Mucosa of rectum (tissue), 2 donors: ENCODE data around the gene DIPK1A.

Source experiments
- H3K27ac ChIP-seq, 2 donors: one replicate each; pipeline ENCODE4 v1.7.0; 2013; ENCODE audit warnings: inconsistent platforms in 2 of 2, low read depth in 2 of 2, low read length in 2 of 2
- H3K27me3 ChIP-seq, 2 donors: one replicate each; pipeline ENCODE4 v1.7.0; 2013; ENCODE audit warnings: low read length in 2 of 2; ENCODE audit not compliant: control insufficient read depth in 2 of 2, insufficient read depth in 2 of 2
- H3K36me3 ChIP-seq, 2 donors: one replicate each; pipeline ENCODE4 v1.7.0; 2013; ENCODE audit warnings: low read length in 2 of 2; ENCODE audit not compliant: control insufficient read depth in 2 of 2, insufficient read depth in 2 of 2
- H3K4me1 ChIP-seq, 2 donors: one replicate each; pipeline ENCODE4 v1.7.0; 2013; ENCODE audit warnings: low read length in 2 of 2, mild to moderate bottlenecking in 1 of 2; ENCODE audit not compliant: control insufficient read depth in 2 of 2, insufficient read depth in 2 of 2
- H3K4me3 ChIP-seq, 2 donors: one replicate each; pipeline ENCODE4 v1.7.0; 2013; ENCODE audit warnings: low read length in 2 of 2
- H3K9ac ChIP-seq, 2 donors: one replicate each; pipeline ENCODE4 v1.7.0; 2013; ENCODE audit warnings: low read length in 2 of 2, low read depth in 1 of 2, mild to moderate bottlenecking in 1 of 2
- H3K9me3 ChIP-seq, 2 donors: one replicate each; pipeline ENCODE4 v1.7.0; 2013; ENCODE audit warnings: low read length in 2 of 2; ENCODE audit not compliant: control insufficient read depth in 2 of 2
- donor health status: healthy.
- donor health status: Normal muscosa, but diverticular disease.

The DIPK1A gene

DNA sequence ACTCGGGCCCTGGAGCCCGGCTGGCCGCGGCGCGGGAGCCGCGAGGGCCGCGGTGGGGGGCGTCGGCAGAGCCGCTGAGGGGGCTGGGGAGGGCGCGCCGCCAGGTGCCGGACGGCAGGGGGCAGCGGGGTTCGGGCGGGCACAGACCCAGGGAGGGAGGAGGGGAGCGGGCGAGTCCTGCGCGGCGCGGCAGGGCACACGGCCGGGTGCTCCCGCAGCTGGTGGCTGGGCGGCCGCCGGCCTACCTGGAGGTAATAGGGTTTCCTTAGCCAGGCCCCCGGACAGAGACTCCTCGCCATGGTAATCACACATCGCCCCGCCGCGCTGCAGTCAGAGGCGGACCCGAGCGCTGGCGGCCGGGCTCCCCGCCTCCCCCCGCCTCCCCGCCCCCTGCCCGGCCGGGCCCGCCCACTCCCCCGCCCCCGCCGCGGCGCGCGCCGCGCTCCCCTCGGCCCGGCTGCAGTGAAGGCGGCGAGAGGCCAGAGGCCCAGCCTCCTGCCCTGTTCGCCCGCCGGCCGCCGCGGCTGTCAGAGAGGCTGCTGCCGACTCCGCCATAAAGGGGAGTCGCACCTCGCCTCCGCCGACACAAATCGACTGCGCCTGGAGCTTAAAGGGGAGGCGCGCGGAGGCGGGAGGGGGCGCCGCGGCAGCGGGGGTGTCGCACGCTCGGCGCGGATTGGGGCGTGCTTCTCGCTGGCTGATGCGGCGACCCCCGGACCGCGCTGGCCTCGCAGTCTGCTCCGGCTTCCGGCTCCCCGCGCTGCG is at the start of gene DIPK1A:
DIPK1A (minus strand) TSS at position 332 of the 765 bp plus-strand sequence; CDS start at position 299, 33 bp downstream.
- Histone ChIP-seq H3K27me3 (no peaks in the 10 kb centered on the region), H3K4me1 (peaks cover 13 to 28% of the 10 kb centered on the region in 2 donors), H3K4me3 (peak within 1 kb of the TSS; percentile 91 to 92), H3K9ac (peak within 1 kb of the TSS; percentile 95 to 99), H3K9me3 (no peaks in the 10 kb centered on the region), H3K36me3 (no peaks in the 10 kb centered on the region), H3K27ac (peak within 1 kb of the TSS; percentile 97)

DNA sequence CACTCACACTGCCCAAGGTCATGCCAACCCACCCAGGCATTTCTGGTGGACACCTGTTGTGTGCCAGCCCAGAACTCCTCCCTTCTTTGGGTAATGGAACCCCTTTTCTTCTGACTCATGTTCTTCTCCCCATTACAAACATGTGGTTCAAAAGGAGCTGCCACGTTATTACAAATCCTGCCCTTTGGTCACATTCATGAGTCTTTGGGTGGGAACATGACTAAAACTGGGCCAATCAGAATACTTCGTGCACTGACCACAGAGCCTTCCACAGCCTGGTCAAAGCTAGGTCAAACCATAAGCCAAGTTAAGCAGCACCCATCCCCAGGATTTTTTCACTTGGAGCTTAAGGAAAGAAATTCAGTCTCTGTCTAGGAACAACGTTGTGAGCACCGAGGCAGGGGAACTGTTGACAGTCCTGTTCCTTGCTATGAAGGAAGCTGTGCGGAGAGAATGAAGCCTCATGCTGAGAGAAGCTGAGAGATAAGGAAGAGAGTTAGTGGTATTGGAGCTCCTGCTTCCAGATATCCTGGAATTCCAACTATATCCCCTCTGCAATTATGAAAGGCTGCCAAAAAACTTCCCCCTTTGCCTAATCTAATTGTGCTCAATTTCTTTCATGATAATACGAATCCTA is 46.8 kb upstream of the DIPK1A start:
- H3K27me3 ChIP-seq, result no peaks in the 10 kb centered on the region

DNA sequence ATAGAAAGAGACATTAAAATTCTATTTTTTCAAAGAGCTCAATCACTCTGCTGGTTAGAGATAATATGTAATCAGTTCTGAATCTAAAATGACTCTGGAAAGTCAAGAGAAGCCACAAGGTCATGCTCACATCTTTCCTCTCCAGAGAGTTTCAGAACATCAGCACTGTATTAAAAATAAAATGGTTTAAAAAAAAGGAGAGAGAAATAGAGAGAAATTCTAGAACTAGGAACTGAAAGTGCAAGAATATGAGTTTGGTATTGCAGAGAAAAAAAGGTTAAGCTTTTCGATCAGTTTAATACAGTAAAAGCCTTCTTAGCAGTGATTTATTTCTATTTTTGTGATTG is 44.0 kb upstream of the DIPK1A start:
- Histone ChIP-seq H3K9me3 (no peaks in the 10 kb centered on the region), H3K4me1 (peaks cover 0 to 3% of the 10 kb centered on the region in 2 donors), H3K36me3 (no peaks in the 10 kb centered on the region), H3K27ac (no peak overlapping the region), H3K9ac (no peak overlapping the region), H3K27me3 (no peaks in the 10 kb centered on the region), H3K4me3 (no peak overlapping the region)

More for the DNA sequence above, 46.8 kb upstream of the DIPK1A start:
- no peak overlapping the region for H3K9ac ChIP-seq
- no peak overlapping the region for H3K4me3 ChIP-seq
- H3K27ac ChIP-seq, result no peak overlapping the region
- no peaks in the 10 kb centered on the region for H3K36me3 ChIP-seq
- H3K4me1 ChIP-seq, result no peaks in the 10 kb centered on the region
- no peaks in the 10 kb centered on the region for H3K9me3 ChIP-seq

DNA sequence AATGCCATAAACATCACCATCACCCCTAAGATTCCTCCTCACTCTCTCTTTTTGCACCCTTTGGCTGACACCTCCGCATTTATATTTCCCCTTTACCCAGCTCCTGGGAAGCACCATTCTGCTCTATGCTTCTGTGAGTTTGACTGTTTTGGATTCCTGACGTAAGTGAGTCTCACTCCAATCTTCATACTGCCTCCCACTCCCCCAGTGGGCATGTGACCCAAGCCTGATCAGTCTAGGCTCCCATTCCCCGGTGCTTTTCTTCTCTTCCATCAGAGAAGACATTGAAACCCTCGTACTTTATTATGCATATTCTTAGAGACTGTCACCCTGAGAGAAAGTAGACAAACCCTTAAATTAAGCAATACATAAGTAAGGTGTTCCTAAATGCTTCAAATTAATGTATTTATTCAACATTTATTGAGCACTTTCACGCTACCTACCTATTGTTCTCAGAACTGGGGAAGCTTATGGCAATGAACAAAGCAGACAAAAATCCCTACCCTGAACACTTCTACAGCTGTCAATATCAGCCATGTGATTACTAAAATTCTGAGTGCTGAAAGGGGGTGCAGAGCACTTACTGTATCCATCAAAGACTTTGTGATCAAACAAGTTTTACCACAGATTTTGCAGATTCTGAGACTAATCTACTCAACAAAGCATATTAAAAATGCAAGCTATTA is 43.4 kb upstream of the DIPK1A start:
- H3K4me3 ChIP-seq, result no peak overlapping the region
- no peak overlapping the region for H3K27ac ChIP-seq
- no peaks in the 10 kb centered on the region for H3K36me3 ChIP-seq
- peaks cover 0 to 3% of the 10 kb centered on the region in 2 donors for H3K4me1 ChIP-seq
- no peaks in the 10 kb centered on the region for H3K27me3 ChIP-seq
- no peak overlapping the region for H3K9ac ChIP-seq
- H3K9me3 ChIP-seq, result no peaks in the 10 kb centered on the region

DNA sequence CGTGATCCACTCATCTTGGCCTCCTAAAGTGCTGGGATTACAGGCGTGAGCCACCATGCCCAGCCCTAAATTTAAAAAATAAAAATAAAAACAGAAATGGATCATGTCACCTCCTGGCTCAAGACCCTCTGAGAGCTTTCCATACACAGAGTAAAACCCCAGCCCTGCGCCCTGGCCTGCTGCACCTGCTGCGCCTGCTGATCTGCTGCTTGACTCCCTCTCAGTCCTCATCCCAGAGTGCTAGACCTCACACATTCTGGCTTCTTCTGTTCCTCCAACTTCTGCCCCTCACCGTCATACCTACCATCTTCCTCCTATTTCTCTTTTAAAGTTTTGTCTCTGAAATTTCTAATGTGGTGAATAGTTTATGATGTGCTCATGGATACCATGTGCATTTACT is 42.7 kb upstream of the DIPK1A start:
- peaks cover 0 to 3% of the 10 kb centered on the region in 2 donors for H3K4me1 ChIP-seq
- no peak overlapping the region for H3K4me3 ChIP-seq
- H3K9ac ChIP-seq, result no peak overlapping the region
- no peak overlapping the region for H3K27ac ChIP-seq
- H3K36me3 ChIP-seq, result no peaks in the 10 kb centered on the region
- no peaks in the 10 kb centered on the region for H3K9me3 ChIP-seq
- no peaks in the 10 kb centered on the region for H3K27me3 ChIP-seq

DNA sequence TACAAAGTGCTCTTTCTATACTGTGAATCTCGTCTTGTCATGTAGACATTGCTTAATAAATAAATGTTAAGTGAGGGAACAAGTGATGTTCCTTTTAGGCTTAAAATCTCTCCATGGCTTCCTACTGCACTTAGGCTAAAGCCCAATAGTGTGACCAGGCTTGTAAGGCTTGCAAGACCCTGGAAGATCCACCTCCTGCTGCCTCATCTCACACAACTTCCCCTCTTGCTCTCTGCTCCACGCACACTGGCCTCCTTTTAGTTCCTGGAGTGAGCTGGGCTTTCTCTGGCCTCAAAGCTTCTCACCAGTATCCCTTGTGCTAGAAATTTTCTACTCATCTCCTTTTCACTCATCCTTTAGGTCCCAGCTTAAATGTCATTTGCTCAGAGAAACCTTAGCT is 41.5 kb upstream of the DIPK1A start:
- peaks cover 0 to 3% of the 10 kb centered on the region in 2 donors for H3K4me1 ChIP-seq
- H3K27me3 ChIP-seq, result no peaks in the 10 kb centered on the region
- no peaks in the 10 kb centered on the region for H3K9me3 ChIP-seq
- H3K27ac ChIP-seq, result no peak overlapping the region
- H3K36me3 ChIP-seq, result no peaks in the 10 kb centered on the region
- H3K4me3 ChIP-seq, result no peak overlapping the region
- no peak overlapping the region for H3K9ac ChIP-seq

DNA sequence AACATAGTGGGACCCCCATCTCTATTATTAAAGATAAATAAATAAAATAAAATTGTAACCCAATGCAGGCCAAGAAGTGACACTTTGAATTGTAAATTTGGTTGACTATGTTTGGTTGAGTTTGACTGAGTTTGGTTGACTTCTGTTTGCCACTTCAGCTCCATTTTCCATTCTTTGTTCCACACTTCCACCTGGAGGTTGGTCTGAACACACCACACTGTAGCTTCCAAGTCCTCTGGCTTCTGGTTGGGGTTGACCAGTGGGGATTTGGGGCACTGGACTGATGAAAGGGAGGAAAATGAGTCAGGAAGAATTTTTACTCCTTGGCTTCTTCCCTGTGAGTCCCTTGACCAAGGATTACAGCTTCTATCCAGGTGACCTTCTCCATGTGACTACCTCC is 40.6 kb upstream of the DIPK1A start:
- peaks cover 0 to 3% of the 10 kb centered on the region in 2 donors for H3K4me1 ChIP-seq
- no peaks in the 10 kb centered on the region for H3K27me3 ChIP-seq
- no peaks in the 10 kb centered on the region for H3K36me3 ChIP-seq
- no peaks in the 10 kb centered on the region for H3K9me3 ChIP-seq
- H3K27ac ChIP-seq, result no peak overlapping the region
- H3K4me3 ChIP-seq, result no peak overlapping the region
- H3K9ac ChIP-seq, result no peak overlapping the region

DNA sequence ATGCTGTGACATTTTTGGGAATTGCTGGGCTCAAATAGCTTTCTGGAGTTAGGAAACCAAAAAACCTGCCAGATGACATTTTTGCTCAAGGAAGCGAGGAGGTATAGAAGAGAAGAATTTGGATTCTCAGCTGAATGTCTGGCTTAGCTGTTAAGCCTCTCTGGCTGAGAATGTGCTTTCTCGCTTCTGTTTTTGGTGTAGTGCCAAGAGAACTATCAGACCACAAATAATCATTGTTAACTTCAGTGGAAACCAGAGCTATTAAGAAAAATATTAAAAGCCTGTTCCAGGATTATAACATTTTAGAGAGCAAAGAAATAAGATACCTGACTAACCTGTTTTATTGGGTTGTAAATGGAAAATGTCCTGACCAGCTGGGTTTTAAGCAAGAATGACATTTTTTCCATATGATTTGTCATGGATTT is 39.5 kb upstream of the DIPK1A start:
- Histone ChIP-seq H3K9ac (no peak overlapping the region), H3K27me3 (no peaks in the 10 kb centered on the region), H3K4me1 (peaks cover 3 to 5% of the 10 kb centered on the region in 2 donors), H3K9me3 (no peaks in the 10 kb centered on the region), H3K27ac (no peak overlapping the region), H3K36me3 (no peaks in the 10 kb centered on the region), H3K4me3 (no peak overlapping the region)

DNA sequence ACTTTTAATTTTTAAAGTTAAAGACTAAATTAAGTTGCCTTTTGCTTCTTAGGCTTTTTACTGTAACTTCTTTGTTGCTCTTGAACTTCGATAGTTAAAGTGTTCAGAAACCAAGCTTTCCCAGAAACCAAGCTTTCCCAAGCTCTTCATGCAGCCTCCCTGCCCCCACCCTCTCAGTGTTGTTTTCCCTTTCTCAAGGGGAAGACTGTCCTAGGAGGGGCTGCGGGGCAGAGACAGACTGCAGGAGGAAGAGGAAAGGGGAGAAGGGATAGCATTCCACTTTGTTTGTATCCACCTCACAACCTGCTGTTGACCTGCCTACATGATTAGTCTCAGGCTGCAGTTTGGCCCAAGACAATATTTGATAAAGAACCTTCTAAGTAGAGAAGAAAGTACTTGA is 39.0 kb upstream of the DIPK1A start:
- Histone ChIP-seq H3K4me3 (no peak overlapping the region), H3K27ac (no peak overlapping the region), H3K9ac (no peak overlapping the region), H3K36me3 (no peaks in the 10 kb centered on the region), H3K4me1 (peaks cover 3 to 10% of the 10 kb centered on the region in 2 donors), H3K9me3 (no peaks in the 10 kb centered on the region), H3K27me3 (no peaks in the 10 kb centered on the region)

DNA sequence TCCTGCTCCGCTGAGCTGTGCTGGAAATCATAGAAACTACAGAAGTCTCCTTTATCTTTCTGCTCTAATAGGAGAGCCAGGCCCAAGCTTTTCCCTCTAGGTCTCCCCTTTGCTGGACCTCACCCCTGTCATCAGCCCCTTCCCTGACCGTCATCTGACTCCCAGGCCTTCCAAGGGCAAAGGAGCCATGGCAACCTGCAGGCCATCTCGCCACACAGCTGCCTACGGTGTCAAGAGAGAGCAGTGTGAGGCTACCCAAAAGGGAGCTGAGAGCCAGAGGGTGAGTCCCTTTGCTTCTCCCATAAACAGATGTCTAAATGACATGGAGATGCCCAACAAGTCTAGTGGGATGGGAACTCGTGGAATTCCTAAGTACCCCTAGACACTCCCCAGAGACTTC is 37.6 kb upstream of the DIPK1A start:
- Histone ChIP-seq H3K27ac (no peak overlapping the region), H3K36me3 (no peaks in the 10 kb centered on the region), H3K4me1 (peaks cover 3 to 17% of the 10 kb centered on the region in 2 donors)

More for the DNA sequence above, 37.6 kb upstream of the DIPK1A start:
- Histone ChIP-seq H3K9ac (no peak overlapping the region), H3K4me3 (no peak overlapping the region), H3K9me3 (no peaks in the 10 kb centered on the region), H3K27me3 (no peaks in the 10 kb centered on the region)
